Nephron progenitor cell (in vitro differentiated cells): ENCODE data around the gene TEF.

ENCODE experiments used
- DNase-seq: peaks from one replicate; pipeline ENCODE4 v3.0.0; 2021
- H3K27ac Mint-ChIP-seq: 2 replicates; pipeline ENCODE4 v1.8.0; 2021; ENCODE audit warnings: mild to moderate bottlenecking, moderate library complexity, mixed read lengths
- H3K27me3 Mint-ChIP-seq: 2 replicates; pipeline ENCODE4 v1.8.0; 2021; ENCODE audit warnings: mild to moderate bottlenecking, low read depth, mixed read lengths; ENCODE audit not compliant: poor library complexity
- H3K36me3 Mint-ChIP-seq: 2 replicates; pipeline ENCODE4 v1.8.0; 2021; ENCODE audit warnings: low read depth, mixed read lengths
- H3K4me1 Mint-ChIP-seq: 2 replicates; pipeline ENCODE4 v1.8.0; 2021; ENCODE audit warnings: mixed read lengths
- H3K4me3 Mint-ChIP-seq: 2 replicates; pipeline ENCODE4 v1.8.0; 2021; ENCODE audit warnings: mild to moderate bottlenecking, moderate library complexity, mixed read lengths
- H3K9me3 Mint-ChIP-seq: 2 replicates; pipeline ENCODE4 v1.8.0; 2021; ENCODE audit warnings: mild to moderate bottlenecking, moderate library complexity, mixed read lengths
- CTCF ChIP-seq: fragments of 200-600 bp; sonication (generic); IDR thresholded peaks from 2 replicates; pipeline ENCODE4 v1.5.0; 2021; ENCODE audit warnings: antibody characterized with exemption

TEF gene

GRCh38 chr22:41411021-41411851 is 29.5 kb downstream of the TEF start:
- TF ChIP-seq CTCF = no peak
- DNase-seq = no peak
- Mint-ChIP-seq H3K27me3 (no peaks in the 10 kb centered on the region), H3K36me3 (no peaks in the 10 kb centered on the region), H3K4me3 (peak overlapping the region; percentile 12), H3K27ac (peak overlapping the region; percentile 23), H3K9me3 (no peaks in the 10 kb centered on the region), H3K4me1 (peaks cover 31% of the 10 kb centered on the region)

DNA sequence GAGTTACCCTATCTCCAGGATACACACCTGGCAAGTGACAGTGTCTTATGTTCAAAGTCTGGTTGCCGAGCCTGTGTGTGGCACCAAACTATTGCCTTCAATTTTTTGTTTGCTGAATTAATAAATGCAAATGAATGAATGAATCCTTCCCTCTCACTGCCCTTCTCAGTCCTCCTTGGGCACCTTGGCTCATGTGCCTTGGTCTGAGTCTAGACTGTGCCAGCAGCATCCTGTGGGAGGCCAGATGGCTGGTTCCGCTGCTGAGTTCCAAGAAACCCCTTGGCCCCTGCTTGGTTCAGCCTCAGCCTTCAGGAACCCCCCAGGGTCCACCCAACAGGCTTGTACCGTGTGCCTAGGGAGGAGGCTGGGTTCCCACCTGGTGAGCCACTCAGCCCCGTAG is 33.8 kb downstream of the TEF start:
- H3K9me3 Mint-ChIP-seq = no peaks in the 10 kb centered on the region
- H3K36me3 Mint-ChIP-seq = no peaks in the 10 kb centered on the region
- H3K27ac Mint-ChIP-seq = peak overlapping the region; percentile 68
- no peak for TF ChIP-seq CTCF
- H3K4me1 Mint-ChIP-seq = peaks cover 31% of the 10 kb centered on the region
- H3K4me3 Mint-ChIP-seq = no peak overlapping the region
- DNase-seq = no peak
- no peaks in the 10 kb centered on the region for H3K27me3 Mint-ChIP-seq

GRCh38 chr22:41417622-41418390 is 36.1 kb downstream of the TEF start:
- Mint-ChIP-seq H3K27ac (peak overlapping the region; percentile 75), H3K4me3 (no peak overlapping the region), H3K27me3 (no peaks in the 10 kb centered on the region), H3K36me3 (peaks cover 4% of the 10 kb centered on the region), H3K9me3 (no peaks in the 10 kb centered on the region), H3K4me1 (peaks cover 14% of the 10 kb centered on the region)
- TF ChIP-seq CTCF = no peak
- DNase-seq = no peak

DNA sequence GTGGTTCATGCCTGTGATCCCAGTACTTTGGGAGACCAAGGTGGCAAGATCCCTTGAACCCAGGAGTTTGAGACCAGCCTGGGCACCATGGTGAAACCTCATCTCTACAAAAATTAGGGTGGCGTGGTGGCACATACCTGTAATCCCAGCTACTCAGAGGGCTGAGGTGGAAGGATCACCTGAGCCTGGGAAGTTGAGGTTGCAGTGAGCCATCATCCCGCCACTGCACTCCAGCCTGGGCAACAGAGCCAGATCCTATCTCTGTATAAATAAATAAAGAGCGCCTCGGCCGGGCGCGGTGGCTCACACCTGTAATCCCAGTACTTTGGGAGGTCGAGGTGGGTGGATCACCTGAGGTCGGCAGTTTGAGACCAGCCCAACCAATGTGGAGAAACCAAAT is 37.0 kb downstream of the TEF start:
- Mint-ChIP-seq H3K9me3 (no peaks in the 10 kb centered on the region), H3K27me3 (no peaks in the 10 kb centered on the region), H3K4me1 (peaks cover 14% of the 10 kb centered on the region), H3K4me3 (no peak overlapping the region), H3K27ac (peak overlapping the region; percentile 75), H3K36me3 (peaks cover 10% of the 10 kb centered on the region)
- DNase-seq = no peak
- TF ChIP-seq CTCF = no peak

- H3K4me1 Mint-ChIP-seq = peaks cover 25% of the 10 kb centered on the region
- DNase-seq = no peak
- peak overlapping the region; percentile 85 for H3K27ac Mint-ChIP-seq
- H3K36me3 Mint-ChIP-seq = peaks cover 34% of the 10 kb centered on the region
- no peak for TF ChIP-seq CTCF
- H3K4me3 Mint-ChIP-seq = peak overlapping the region; percentile 18
- H3K9me3 Mint-ChIP-seq = no peaks in the 10 kb centered on the region
- H3K27me3 Mint-ChIP-seq = no peaks in the 10 kb centered on the region
Observed at GRCh38 chr22:41425660-41426365, 44.1 kb downstream of the TEF start.
